CD4-positive, alpha-beta T cell treated with Interleukin-2 at 100 ng/mL for 4 hours (primary cell): ENCODE data around the gene TXK.
A peak's percentile ranks its signal among the peaks of the same experiment; 100 is the strongest.

Experiments used
- DNase-seq: peaks from one replicate; pipeline ENCODE4 v3.0.0-alpha.2; 2020; ENCODE audit warnings: low spot score

The TXK gene

GRCh38 chr4:48102303-48102702 lies 31.7 kb downstream of the TXK start:
- DNase-seq: no peak

GRCh38 chr4:48100256-48100655 lies 33.8 kb downstream of the TXK start:
- no peak for DNase-seq

- no peak for DNase-seq
These were observed 38.6 kb downstream of the TXK start for GRCh38 chr4:48095441-48095840.

- DNase-seq: peak; percentile 12
These were observed 40.0 kb downstream of the TXK start for GRCh38 chr4:48093991-48094416.

- DNase-seq: no peak
These were observed 43.4 kb downstream of the TXK start for GRCh38 chr4:48090621-48091020.

- no peak for DNase-seq
These were observed 48.0 kb downstream of the TXK start for GRCh38 chr4:48085821-48086589.

- DNase-seq: no peak
These were observed 51.1 kb downstream of the TXK start for GRCh38 chr4:48082956-48083355.

- DNase-seq: no peak
These were observed 52.9 kb downstream of the TXK start for GRCh38 chr4:48081196-48081595.

- no peak for DNase-seq
These were observed 54.1 kb downstream of the TXK start for GRCh38 chr4:48079972-48080391.

- no peak for DNase-seq
These were observed 55.0 kb downstream of the TXK start for GRCh38 chr4:48078862-48079655.

- no peak for DNase-seq
These were observed 55.6 kb downstream of the TXK start for GRCh38 chr4:48078425-48078824.

GRCh38 chr4:48074657-48075056 lies 59.4 kb downstream of the TXK start:
- DNase-seq: no peak

GRCh38 chr4:48073567-48074103 lies 60.4 kb downstream of the TXK start:
- DNase-seq: no peak

GRCh38 chr4:48071191-48071590 lies 62.9 kb downstream of the TXK start:
- DNase-seq: no peak

- no peak for DNase-seq
These were observed 65.0 kb downstream of the TXK start for GRCh38 chr4:48069026-48069425.

GRCh38 chr4:48068182-48068581 lies 65.9 kb downstream of the TXK start:
- no peak for DNase-seq

GRCh38 chr4:48067536-48067935 lies 66.5 kb downstream of the TXK start:
- DNase-seq: no peak

GRCh38 chr4:48065587-48066052 lies 68.4 kb downstream of the TXK start:
- DNase-seq: no peak

- no peak for DNase-seq
These were observed 69.7 kb downstream of the TXK start for GRCh38 chr4:48064349-48064748.

GRCh38 chr4:48058617-48059530 lies 75.2 kb downstream of the TXK start:
- DNase-seq: no peak

GRCh38 chr4:48051078-48051477 lies 83.0 kb downstream of the TXK start:
- DNase-seq: no peak

- DNase-seq: no peak
These were observed 84.6 kb downstream of the TXK start for GRCh38 chr4:48049483-48049882.
